GM08714 (cell line): ENCODE data around the gene PRPSAP1.

Experiments
- H3K4me3 ChIP-seq: fragments of 200-500 bp; sonication (Bioruptor generic); 2 replicates; pipeline ENCODE4 v1.5.1; 2014; ENCODE audit warnings: mild to moderate bottlenecking, low read length, inconsistent platforms
- ZNF274 ChIP-seq: IDR thresholded peaks from 2 replicates; pipeline ENCODE4 v1.6.1; 2012; ENCODE audit warnings: mild to moderate bottlenecking, low read depth, low read length

PRPSAP1 gene

DNA sequence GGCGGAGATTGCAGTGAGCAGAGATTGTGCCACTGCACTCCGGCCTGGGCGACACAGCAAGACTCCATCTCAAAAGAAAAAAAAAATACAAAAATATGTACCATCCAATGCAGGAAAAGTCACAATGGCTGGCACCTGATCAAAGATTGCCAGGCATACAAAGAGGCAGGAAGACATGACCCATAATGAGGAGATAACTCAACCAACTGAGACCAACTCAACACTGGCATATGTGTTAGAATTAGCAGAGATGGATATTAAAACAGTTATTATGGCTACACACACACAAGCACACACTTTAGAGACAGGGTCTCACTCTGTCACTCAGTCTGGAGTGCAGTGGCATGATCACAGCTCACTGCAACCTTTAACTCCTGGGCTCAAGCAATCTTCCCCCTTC is 56.3 kb downstream of the PRPSAP1 start:
- H3K4me3 ChIP-seq = no peak overlapping the region
- no peak for TF ChIP-seq ZNF274

- no peak overlapping the region for H3K4me3 ChIP-seq
- no peak for TF ChIP-seq ZNF274
These were observed 56.8 kb downstream of the PRPSAP1 start for GRCh38 chr17:76296889-76297288.

GRCh38 chr17:76296186-76296585 is 57.5 kb downstream of the PRPSAP1 start:
- no peak overlapping the region for H3K4me3 ChIP-seq
- no peak for TF ChIP-seq ZNF274

GRCh38 chr17:76293106-76293505 is 60.6 kb downstream of the PRPSAP1 start:
- no peak for TF ChIP-seq ZNF274

DNA sequence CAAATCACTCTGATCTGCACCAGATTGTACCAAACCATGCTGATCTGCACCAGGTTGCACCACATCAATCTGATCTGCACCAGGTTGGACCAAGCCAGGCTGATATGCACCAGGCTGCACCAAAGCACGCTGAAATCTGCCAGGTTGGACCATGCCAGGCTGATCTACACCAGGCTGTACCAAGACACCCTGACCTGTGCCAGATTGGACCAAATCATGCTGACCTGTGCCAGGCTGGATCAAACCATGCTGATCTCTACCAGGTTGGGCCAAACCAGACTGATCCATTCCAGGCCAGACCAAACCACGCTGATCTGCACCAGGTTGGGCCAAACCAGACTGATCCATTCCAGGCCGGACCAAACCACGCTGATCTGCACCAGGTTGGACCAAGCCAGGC is 61.1 kb downstream of the PRPSAP1 start:
- no peak for TF ChIP-seq ZNF274
- H3K4me3 ChIP-seq = no peak overlapping the region

More at GRCh38 chr17:76293106-76293505, 60.6 kb downstream of the PRPSAP1 start:
- H3K4me3 ChIP-seq = no peak overlapping the region

- H3K4me3 ChIP-seq = no peak overlapping the region
- no peak for TF ChIP-seq ZNF274
These were observed 71.9 kb downstream of the PRPSAP1 start for GRCh38 chr17:76281573-76282371.

DNA sequence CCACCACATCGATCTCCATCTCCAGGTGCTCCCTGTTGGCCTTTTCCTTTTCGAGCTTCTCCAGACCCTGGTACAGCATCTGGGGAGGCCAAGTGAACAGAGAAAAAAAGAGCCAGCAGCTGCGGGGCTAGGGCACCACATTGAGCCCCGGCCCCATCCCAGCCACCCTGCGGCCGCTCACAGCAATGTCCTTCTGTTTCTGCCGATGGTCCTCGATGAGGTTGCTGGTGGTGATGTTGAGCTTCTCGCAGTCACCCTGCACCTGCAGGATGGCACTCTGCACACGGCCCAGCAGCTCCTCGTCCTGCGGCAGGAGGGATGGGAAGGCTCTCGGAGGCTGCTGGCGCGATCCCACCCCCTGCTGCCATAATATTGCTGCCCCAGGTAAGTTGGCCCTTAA is 73.1 kb downstream of the PRPSAP1 start:
- H3K4me3 ChIP-seq = no peak overlapping the region

DNA sequence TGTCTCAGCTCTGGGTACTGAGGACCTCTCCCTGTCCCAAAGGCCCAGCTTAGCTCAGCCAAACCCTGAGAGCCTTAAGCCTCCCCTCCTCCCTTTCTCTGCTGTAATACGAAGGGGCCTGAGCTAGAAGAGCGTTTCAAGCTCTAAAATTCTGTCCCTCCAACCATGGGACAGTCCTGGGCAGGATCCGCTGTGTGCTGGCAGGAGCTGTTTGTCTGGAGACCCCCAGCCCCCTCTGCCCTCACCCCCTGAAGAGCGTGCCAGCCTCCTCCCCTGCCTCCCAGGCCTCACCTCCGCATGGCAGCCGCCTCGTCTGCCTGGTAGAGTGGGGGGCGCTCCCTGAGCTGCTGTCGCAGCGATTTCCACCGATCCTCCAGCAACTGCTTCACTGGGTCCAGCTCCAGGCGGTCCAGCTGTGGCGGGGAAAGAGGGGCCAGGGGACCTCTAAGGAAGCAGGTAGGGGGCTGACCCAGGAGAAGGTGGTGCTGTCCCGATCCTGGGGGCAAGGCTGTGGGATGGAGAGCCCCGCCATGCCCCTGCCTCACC is 73.9 kb downstream of the PRPSAP1 start:
- H3K4me3 ChIP-seq = no peak overlapping the region
- no peak for TF ChIP-seq ZNF274

More for the DNA sequence above, 73.1 kb downstream of the PRPSAP1 start:
- TF ChIP-seq ZNF274 = no peak

GRCh38 chr17:76278952-76279741 is 74.6 kb downstream of the PRPSAP1 start:
- TF ChIP-seq ZNF274 = no peak
- no peak overlapping the region for H3K4me3 ChIP-seq

GRCh38 chr17:76278268-76278908 is 75.3 kb downstream of the PRPSAP1 start:
- no peak overlapping the region for H3K4me3 ChIP-seq
- no peak for TF ChIP-seq ZNF274

GRCh38 chr17:76277300-76278267 is 76.1 kb downstream of the PRPSAP1 start:
- H3K4me3 ChIP-seq = no peak overlapping the region
- TF ChIP-seq ZNF274 = no peak

DNA sequence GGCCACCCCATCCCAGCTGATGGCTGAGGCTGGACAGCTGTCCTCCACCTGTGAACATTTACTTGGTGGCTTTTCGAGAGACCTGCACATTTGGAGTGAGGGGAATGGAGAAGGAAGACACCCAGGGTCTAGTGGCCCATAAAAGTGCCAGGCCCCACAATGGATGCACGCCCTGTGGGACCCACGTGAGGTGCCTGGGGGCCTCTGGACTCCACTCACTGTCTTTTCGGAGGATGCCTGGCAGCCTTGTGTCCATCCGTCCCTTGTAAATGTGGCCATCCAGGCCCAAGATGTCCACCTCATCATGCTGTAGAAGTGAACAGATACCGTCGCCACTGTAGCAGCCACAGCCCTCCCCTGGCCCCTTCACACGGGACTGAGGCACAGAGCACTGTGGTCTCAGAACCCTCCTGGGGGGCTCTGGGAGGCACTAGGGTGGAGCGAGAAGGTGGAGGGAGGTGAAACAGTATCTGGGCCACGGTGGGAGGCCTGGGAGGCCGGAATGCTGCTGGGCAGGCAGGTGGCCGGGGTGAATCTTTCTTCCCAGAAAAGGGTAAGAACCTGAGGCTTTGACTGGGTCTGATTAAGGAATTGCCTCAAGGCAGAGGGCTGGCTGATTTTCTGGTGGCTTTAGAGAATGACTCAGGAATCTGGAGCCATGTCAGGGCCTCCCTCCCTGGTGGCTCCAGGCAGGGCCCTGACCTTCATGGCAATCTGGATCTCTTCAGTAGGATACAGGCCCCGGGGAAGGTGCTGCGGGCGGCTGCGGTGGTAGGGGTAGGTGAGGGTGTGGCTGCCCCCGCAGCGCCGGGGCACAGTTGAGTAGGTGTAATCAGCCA is 77.0 kb downstream of the PRPSAP1 start:
- no peak overlapping the region for H3K4me3 ChIP-seq
- TF ChIP-seq ZNF274 = no peak
